ENCODE results near the gene ERP44.

Gene ERP44

DNA sequence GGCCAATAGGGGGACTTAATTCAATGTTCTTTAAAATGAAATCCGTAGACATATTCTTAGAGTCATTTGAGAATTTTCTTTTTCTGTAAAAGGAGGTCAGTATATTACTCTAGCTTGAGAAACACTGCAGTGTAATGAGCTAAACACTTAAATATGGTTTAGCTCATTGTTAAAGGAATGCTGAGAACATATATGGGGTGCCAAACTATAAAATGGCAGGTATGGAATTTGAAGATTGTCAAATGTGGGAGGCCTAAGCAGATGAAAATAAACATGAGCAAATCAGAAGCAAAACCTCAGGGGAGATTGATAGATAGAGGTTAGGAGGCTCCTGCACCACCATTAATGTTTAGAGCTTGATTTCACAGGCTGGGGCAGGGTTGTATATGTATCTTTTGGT lies 134.5 kb downstream of the ERP44 start:
- TF ChIP-seq, protein P1, sequence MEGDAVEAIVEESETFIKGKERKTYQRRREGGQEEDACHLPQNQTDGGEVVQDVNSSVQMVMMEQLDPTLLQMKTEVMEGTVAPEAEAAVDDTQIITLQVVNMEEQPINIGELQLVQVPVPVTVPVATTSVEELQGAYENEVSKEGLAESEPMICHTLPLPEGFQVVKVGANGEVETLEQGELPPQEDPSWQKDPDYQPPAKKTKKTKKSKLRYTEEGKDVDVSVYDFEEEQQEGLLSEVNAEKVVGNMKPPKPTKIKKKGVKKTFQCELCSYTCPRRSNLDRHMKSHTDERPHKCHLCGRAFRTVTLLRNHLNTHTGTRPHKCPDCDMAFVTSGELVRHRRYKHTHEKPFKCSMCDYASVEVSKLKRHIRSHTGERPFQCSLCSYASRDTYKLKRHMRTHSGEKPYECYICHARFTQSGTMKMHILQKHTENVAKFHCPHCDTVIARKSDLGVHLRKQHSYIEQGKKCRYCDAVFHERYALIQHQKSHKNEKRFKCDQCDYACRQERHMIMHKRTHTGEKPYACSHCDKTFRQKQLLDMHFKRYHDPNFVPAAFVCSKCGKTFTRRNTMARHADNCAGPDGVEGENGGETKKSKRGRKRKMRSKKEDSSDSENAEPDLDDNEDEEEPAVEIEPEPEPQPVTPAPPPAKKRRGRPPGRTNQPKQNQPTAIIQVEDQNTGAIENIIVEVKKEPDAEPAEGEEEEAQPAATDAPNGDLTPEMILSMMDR (IDR thresholded peaks at IDR 0.05; ENCODE audit: borderline replicate concordance, extremely low read depth, low read length, poor library complexity, severe bottlenecking) = no peak
- no peak for TF ChIP-seq EZH2 (IDR thresholded peaks at IDR 0.05; ENCODE audit: borderline replicate concordance, low read depth, low read length, severe bottlenecking)
- no peak overlapping the region for H2AFZ ChIP-seq (ENCODE audit: low read depth, low read length)

DNA sequence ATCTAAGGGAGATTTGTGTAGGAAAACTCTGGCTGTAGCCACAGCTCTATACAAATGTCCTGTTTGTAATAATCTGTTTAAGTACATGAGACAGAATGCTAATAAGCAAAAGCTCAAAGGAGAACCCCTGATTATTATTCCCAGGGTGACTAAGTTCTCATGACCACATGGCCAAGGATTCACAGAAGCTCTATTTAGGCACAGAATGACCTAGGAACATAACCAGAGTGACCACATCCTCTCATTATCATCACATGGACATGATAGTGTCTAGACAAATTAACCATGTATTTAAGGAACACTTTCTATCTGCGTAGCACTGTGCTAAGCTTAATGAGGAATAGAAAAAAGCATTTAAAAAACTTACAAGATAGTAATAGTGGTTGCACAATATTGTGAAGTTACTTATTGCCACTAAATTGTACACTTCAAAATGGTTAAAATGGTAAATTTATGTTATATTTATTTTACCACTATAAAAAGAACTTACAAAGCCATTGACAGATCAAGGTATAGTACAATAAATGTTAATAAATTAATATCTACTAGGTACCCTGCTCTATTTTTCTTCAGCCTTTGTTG lies 136.0 kb downstream of the ERP44 start:
- no peak for TF ChIP-seq EZH2 (IDR thresholded peaks at IDR 0.05; ENCODE audit: borderline replicate concordance, low read depth, low read length, severe bottlenecking)
- TF ChIP-seq, protein P1 (IDR thresholded peaks at IDR 0.05; ENCODE audit: borderline replicate concordance, extremely low read depth, low read length, poor library complexity, severe bottlenecking) = no peak
- no peaks in the 10 kb centered on the region for H3K9me3 ChIP-seq (ENCODE audit: insufficient read depth, low read length, severe bottlenecking)
- no peak overlapping the region for H3K4me2 ChIP-seq (ENCODE audit: insufficient read depth, low read length)
- H2AFZ ChIP-seq (ENCODE audit: low read depth, low read length) = no peak overlapping the region
- H3K79me2 ChIP-seq (ENCODE audit: insufficient read depth, low read length) = no peaks in the 10 kb centered on the region
- H4K20me1 ChIP-seq (ENCODE audit: insufficient read depth, low read length) = no peaks in the 10 kb centered on the region
- H3K9ac ChIP-seq (ENCODE audit: low read depth, low read length) = no peak overlapping the region
- H3K27ac ChIP-seq (ENCODE audit: low read length) = no peak overlapping the region
- H3K4me1 ChIP-seq (ENCODE audit: insufficient read depth, low read length) = no peaks in the 10 kb centered on the region
- DNase-seq (no peak), ATAC-seq (ENCODE audit: insufficient read depth, low read depth) (no peak)
- peaks cover 8% of the 10 kb centered on the region; the same call in 1 of the 2 replicates for H3K36me3 ChIP-seq (ENCODE audit: insufficient read depth, low read length)
- no peaks in the 10 kb centered on the region for H3K27me3 ChIP-seq (ENCODE audit: insufficient read depth, low read length, poor library complexity)
- no peak overlapping the region for H3K4me3 ChIP-seq (ENCODE audit: low read depth in 1 of 2, low read length in 2 of 2)

More for the DNA sequence above, 134.5 kb downstream of the ERP44 start:
- no peak for ATAC-seq (ENCODE audit: insufficient read depth, low read depth)
- DNase-seq = no peak
- Histone ChIP-seq H3K79me2 (ENCODE audit: insufficient read depth, low read length) (no peaks in the 10 kb centered on the region), H3K27me3 (ENCODE audit: insufficient read depth, low read length, poor library complexity) (no peaks in the 10 kb centered on the region), H3K36me3 (ENCODE audit: insufficient read depth, low read length) (peaks cover 8% of the 10 kb centered on the region; the same call in 1 of the 2 replicates), H4K20me1 (ENCODE audit: insufficient read depth, low read length) (no peaks in the 10 kb centered on the region), H3K9ac (ENCODE audit: low read depth, low read length) (no peak overlapping the region), H3K4me2 (ENCODE audit: insufficient read depth, low read length) (no peak overlapping the region), H3K4me1 (ENCODE audit: insufficient read depth, low read length) (no peaks in the 10 kb centered on the region), H3K9me3 (ENCODE audit: insufficient read depth, low read length, severe bottlenecking) (no peaks in the 10 kb centered on the region), H3K27ac (ENCODE audit: low read length) (no peak overlapping the region), H3K4me3 (ENCODE audit: low read depth in 1 of 2, low read length in 2 of 2) (no peak overlapping the region)

DNA sequence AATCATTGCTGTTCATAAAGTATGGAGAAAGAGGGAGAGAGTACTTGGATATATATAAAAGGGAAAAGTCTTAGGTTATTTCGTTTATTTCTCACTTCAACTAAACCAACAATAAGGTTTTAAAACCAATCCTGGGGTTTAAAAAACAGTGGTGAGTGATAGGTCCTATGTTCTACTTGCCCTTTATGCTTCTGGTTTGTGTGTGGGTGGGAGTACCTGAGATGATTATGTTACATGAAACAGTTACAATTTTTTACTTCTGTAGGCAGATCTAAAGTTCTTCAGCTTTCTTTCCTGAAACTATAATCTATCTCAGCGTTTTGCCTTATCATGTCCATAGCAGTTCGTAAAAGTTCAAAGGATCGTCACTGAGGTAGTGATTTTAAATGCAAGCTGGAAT lies 143.2 kb downstream of the ERP44 start:
- TF ChIP-seq EZH2 (IDR thresholded peaks at IDR 0.05; ENCODE audit: borderline replicate concordance, low read depth, low read length, severe bottlenecking) = no peak
- TF ChIP-seq, protein P1 (IDR thresholded peaks at IDR 0.05; ENCODE audit: borderline replicate concordance, extremely low read depth, low read length, poor library complexity, severe bottlenecking) = no peak
- Histone ChIP-seq H3K4me1 (ENCODE audit: insufficient read depth, low read length) (no peaks in the 10 kb centered on the region), H3K4me3 (ENCODE audit: low read depth in 1 of 2, low read length in 2 of 2) (no peak overlapping the region), H3K27ac (ENCODE audit: low read length) (no peak overlapping the region), H3K27me3 (ENCODE audit: insufficient read depth, low read length, poor library complexity) (no peaks in the 10 kb centered on the region), H3K4me2 (ENCODE audit: insufficient read depth, low read length) (no peak overlapping the region), H3K9me3 (ENCODE audit: insufficient read depth, low read length, severe bottlenecking) (no peaks in the 10 kb centered on the region), H4K20me1 (ENCODE audit: insufficient read depth, low read length) (no peaks in the 10 kb centered on the region), H3K79me2 (ENCODE audit: insufficient read depth, low read length) (no peaks in the 10 kb centered on the region), H2AFZ (ENCODE audit: low read depth, low read length) (no peak overlapping the region), H3K9ac (ENCODE audit: low read depth, low read length) (no peak overlapping the region), H3K36me3 (ENCODE audit: insufficient read depth, low read length) (peaks cover 8% of the 10 kb centered on the region)
- ATAC-seq (ENCODE audit: insufficient read depth, low read depth) (no peak), DNase-seq (no peak)
